Endothelial cell of umbilical vein (primary cell): ENCODE results near the gene SKA3. TPM values are rescaled to one million over a fixed set of nuclear protein-coding genes. Genes with fewer than 3 reads are reported as not detected.

ENCODE experiments used
- BruUV-seq: library from RNA; stranded (reverse); fragments of 400-500 nt; replicated peaks from 2 replicates; lab custom pipeline; 2021; lab: Mats Ljungman, UMichigan
- CTCF ChIA-PET: fragments of 300-600, 350-600 bp; sonication (Branson Sonifier 250); formaldehyde crosslinking; loops from one replicate; lab custom pipeline; 2021; ENCODE audit warnings: antibody characterized with exemption, inconsistent platforms; lab: Charles Lee
- POLR2A ChIA-PET: fragments of 300-600, 350-600 bp; sonication (Branson Sonifier 250); formaldehyde crosslinking; loops from one replicate; lab custom pipeline; 2021; ENCODE audit warnings: antibody characterized with exemption, inconsistent platforms; lab: Charles Lee
- DNase-seq: peaks from one replicate; pipeline ENCODE4 v3.0.0-alpha.2; 2011; ENCODE audit warnings: low read depth, low spot score
- FAIRE-seq: peaks from 2 replicates; lab custom pipeline; 2011; peaks lifted over from hg19 to GRCh38; lab: Jason Lieb, UNC
- H2AFZ ChIP-seq: 2 replicates; pipeline ENCODE4 v1.6.0; 2012; ENCODE audit warnings: low read depth, low read length, control low read depth, inconsistent platforms
- H3K27ac ChIP-seq: 2 replicates; pipeline ENCODE4 v1.5.1; 2011; ENCODE audit warnings: low read depth, mild to moderate bottlenecking, control low read depth, low read length, moderate library complexity; ENCODE audit not compliant: insufficient read depth
- H3K27me3 ChIP-seq, 2 experiments: 2 replicates each; pipeline versions ENCODE4 v1.6.0 to v1.6.1; 2011; ENCODE audit warnings: low read length in 2 of 2, mixed read lengths in 1 of 2; ENCODE audit not compliant: control insufficient read depth in 2 of 2, insufficient read depth in 2 of 2
- H3K36me3 ChIP-seq, 2 experiments: 2 replicates in 1 of 2; 3 replicates in 1 of 2; pipeline ENCODE4 v1.5.1; 2011; ENCODE audit warnings: low read length in 2 of 2, mild to moderate bottlenecking in 1 of 2, moderate library complexity in 1 of 2; ENCODE audit not compliant: control insufficient read depth in 2 of 2, insufficient read depth in 2 of 2; ENCODE audit errors: extremely low read depth in 1 of 2
- H3K4me1 ChIP-seq: 3 replicates; pipeline ENCODE4 v1.5.1; 2011; ENCODE audit warnings: mild to moderate bottlenecking, low read length; ENCODE audit not compliant: control insufficient read depth, insufficient read depth; ENCODE audit errors: extremely low read depth
- H3K4me2 ChIP-seq: 2 replicates; pipeline ENCODE4 v1.6.1; 2011; ENCODE audit warnings: low read length, control low read depth, mixed read lengths; ENCODE audit not compliant: insufficient read depth
- H3K4me3 ChIP-seq, 3 experiments: fragments of 200-600 bp in 1 of 3; sonication (generic), shearing (Covaris generic) in 1 of 3; replicated peaks in 1 of 3; 2 replicates each; pipeline ENCODE4 v1.5.1; 2011 to 2016; ENCODE audit warnings: control low read depth in 3 of 3, low read length in 3 of 3, mild to moderate bottlenecking in 2 of 3, inconsistent platforms in 1 of 3, low read depth in 1 of 3, moderate library complexity in 1 of 3; ENCODE audit not compliant: insufficient read depth in 1 of 3
- H3K79me2 ChIP-seq: 2 replicates; pipeline ENCODE4 v1.6.0; 2012; ENCODE audit warnings: low read length, inconsistent platforms; ENCODE audit not compliant: control insufficient read depth, insufficient read depth
- H3K9ac ChIP-seq: replicated peaks from 2 replicates; pipeline ENCODE3; 2011; ENCODE audit warnings: low read length, control low read depth; ENCODE audit not compliant: insufficient read depth; ENCODE audit errors: extremely low read depth
- H3K9me1 ChIP-seq: replicated peaks from 3 replicates; pipeline ENCODE4 v1.6.0; 2011; ENCODE audit warnings: mild to moderate bottlenecking, low read length; ENCODE audit not compliant: control insufficient read depth, insufficient read depth; ENCODE audit errors: extremely low read depth
- H3K9me3 ChIP-seq: replicated peaks from 2 replicates; pipeline ENCODE4 v1.5.1; 2012; ENCODE audit warnings: low read length, inconsistent platforms; ENCODE audit not compliant: control insufficient read depth, insufficient read depth
- H4K20me1 ChIP-seq: replicated peaks from 2 replicates; pipeline ENCODE3; 2011; ENCODE audit warnings: mild to moderate bottlenecking, low read length; ENCODE audit not compliant: control insufficient read depth, insufficient read depth; ENCODE audit errors: extremely low read depth
- EZH2 ChIP-seq: IDR thresholded peaks from 2 replicates; pipeline ENCODE4 v1.6.1; 2012; ENCODE audit warnings: borderline replicate concordance, low read depth, mild to moderate bottlenecking, moderate library complexity, low read length, inconsistent platforms; ENCODE audit not compliant: severe bottlenecking
- FOS ChIP-seq: IDR thresholded peaks from 2 replicates; pipeline ENCODE4 v1.6.1; 2011; ENCODE audit warnings: mild to moderate bottlenecking, low read length, moderate library complexity, borderline replicate concordance; ENCODE audit not compliant: insufficient read depth
- GATA2 ChIP-seq: IDR thresholded peaks from 2 replicates; pipeline ENCODE4 v1.7.0; 2011; ENCODE audit warnings: low read depth, mild to moderate bottlenecking, moderate library complexity, mixed read lengths, low read length; ENCODE audit not compliant: insufficient read length, insufficient read depth
- JUN ChIP-seq: IDR thresholded peaks from 2 replicates; pipeline ENCODE4 v1.6.1; 2011; ENCODE audit warnings: borderline replicate concordance, low read depth; ENCODE audit not compliant: insufficient read length, insufficient read depth
- MYC ChIP-seq: IDR thresholded peaks from one replicate; pipeline ENCODE4 v1.6.1; 2011; ENCODE audit warnings: mild to moderate bottlenecking, low read depth, low read length
- POLR2A ChIP-seq: IDR thresholded peaks from 2 replicates; pipeline ENCODE4 v1.6.1; 2012; ENCODE audit warnings: low read depth, mild to moderate bottlenecking, control low read depth, low read length
- POLR2AphosphoS5 ChIP-seq: IDR thresholded peaks from 2 replicates; pipeline ENCODE4 v1.6.1; 2012; ENCODE audit warnings: low read depth, mild to moderate bottlenecking, control low read depth, low read length, moderate library complexity; ENCODE audit not compliant: insufficient read depth
- dilution Hi-C: fragments of 300-500 bp; cut with MboI; formaldehyde crosslinking; loops from one replicate; pipeline ENCODE4 v1.15.0; 2019; ENCODE audit warnings: low sequenced_read_pairs; ENCODE audit not compliant: extremely low pct_ligation_motif_present
- intact Hi-C: fragments of 100-400 bp; cut with micrococcal nuclease; formaldehyde crosslinking; loops from one replicate; pipeline ENCODE4 v1.10.0; 2022
- polyA plus RNA-seq, 4 experiments: library from polyadenylated mRNA; depleted of rRNA in 3 of 4; stranded (reverse) in 3 of 4; unstranded in 1 of 4; fragments of >200 nt; gene quantifications; 2 replicates each; pipeline versions ENCODE4 v1.2.1 to v1.2.3, GENCODE V29; 2011 to 2012; ENCODE audit warnings: missing spikeins in 1 of 4
- total RNA-seq: library from RNA; stranded (reverse); gene quantifications from 2 replicates; pipeline ENCODE4 v1.2.3, GENCODE V29; 2021
- TF ChIP-seq, protein P1 (sequence below), 2 donors: IDR thresholded peaks; 1 replicate in 1 of 2; 2 replicates in 1 of 2; pipeline ENCODE4 v1.5.1; 2011; ENCODE audit warnings: low read length in 2 of 2, mild to moderate bottlenecking in 2 of 2, moderate library complexity in 2 of 2, control low read depth in 1 of 2, inconsistent platforms in 1 of 2, low read depth in 1 of 2; ENCODE audit not compliant: insufficient read depth in 1 of 2; ENCODE audit errors: extremely low read depth in 1 of 2
- TF ChIP-seq, protein P2 (sequence below): IDR thresholded peaks from 2 replicates; pipeline ENCODE4 v1.6.1; 2011; ENCODE audit not compliant: insufficient read depth, insufficient read length

Gene SKA3
- total and polyA plus RNA-seq, 2 donors (not counting 3 experiments of a cell fraction or from before 2014, with no cell fraction given), result 9.4 to 28.7 TPM

DNA sequence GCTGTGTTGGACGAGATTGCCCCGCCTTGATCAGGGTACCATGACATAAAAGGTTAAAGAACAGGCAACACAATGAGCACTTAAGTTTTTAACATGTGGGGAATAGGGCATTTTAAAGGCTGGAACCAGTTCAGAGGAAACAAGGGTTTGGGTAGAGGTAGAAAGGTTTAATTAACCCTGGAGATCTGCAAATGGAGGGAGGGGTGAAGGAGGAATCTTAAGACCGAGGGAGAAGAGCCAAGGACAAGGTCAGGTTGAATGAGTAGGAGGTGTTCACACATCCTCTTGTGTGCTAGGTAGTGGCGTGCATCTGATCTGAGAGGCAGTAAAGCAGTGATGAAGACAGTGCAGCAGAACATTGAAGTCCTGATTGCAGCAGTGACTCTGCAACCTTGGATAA lies 28.5 kb downstream of the SKA3 start:
- no peaks in the 10 kb centered on the region for H3K9me3 ChIP-seq
- no peak overlapping the region for H3K4me3 ChIP-seq
- intact Hi-C loops (no loop called here), dilution Hi-C loops (no loop called here)
- peaks cover 25% of the 10 kb centered on the region for H3K79me2 ChIP-seq
- no peak overlapping the region for H3K27ac ChIP-seq
- FAIRE-seq (no peak), DNase-seq (no peak)
- no peaks in the 10 kb centered on the region for H4K20me1 ChIP-seq
- BruUV-seq, result no TSS peak
- H3K4me2 ChIP-seq, result no peak overlapping the region
- no peaks in the 10 kb centered on the region for H3K4me1 ChIP-seq
- H3K9me1 ChIP-seq, result no peaks in the 10 kb centered on the region
- TF ChIP-seq POLR2AphosphoS5, result no peak
- no peak for TF ChIP-seq GATA2
- no peak for TF ChIP-seq MYC
- no peak for TF ChIP-seq EZH2
- TF ChIP-seq, protein P1, sequence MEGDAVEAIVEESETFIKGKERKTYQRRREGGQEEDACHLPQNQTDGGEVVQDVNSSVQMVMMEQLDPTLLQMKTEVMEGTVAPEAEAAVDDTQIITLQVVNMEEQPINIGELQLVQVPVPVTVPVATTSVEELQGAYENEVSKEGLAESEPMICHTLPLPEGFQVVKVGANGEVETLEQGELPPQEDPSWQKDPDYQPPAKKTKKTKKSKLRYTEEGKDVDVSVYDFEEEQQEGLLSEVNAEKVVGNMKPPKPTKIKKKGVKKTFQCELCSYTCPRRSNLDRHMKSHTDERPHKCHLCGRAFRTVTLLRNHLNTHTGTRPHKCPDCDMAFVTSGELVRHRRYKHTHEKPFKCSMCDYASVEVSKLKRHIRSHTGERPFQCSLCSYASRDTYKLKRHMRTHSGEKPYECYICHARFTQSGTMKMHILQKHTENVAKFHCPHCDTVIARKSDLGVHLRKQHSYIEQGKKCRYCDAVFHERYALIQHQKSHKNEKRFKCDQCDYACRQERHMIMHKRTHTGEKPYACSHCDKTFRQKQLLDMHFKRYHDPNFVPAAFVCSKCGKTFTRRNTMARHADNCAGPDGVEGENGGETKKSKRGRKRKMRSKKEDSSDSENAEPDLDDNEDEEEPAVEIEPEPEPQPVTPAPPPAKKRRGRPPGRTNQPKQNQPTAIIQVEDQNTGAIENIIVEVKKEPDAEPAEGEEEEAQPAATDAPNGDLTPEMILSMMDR (IDR thresholded peaks at IDR 0.05; ENCODE audit: extremely low read depth in 1 of 2, insufficient read depth in 1 of 2, low read depth in 1 of 2, low read length in 2 of 2), result no peak
- no peak for TF ChIP-seq FOS
- TF ChIP-seq, protein P2, sequence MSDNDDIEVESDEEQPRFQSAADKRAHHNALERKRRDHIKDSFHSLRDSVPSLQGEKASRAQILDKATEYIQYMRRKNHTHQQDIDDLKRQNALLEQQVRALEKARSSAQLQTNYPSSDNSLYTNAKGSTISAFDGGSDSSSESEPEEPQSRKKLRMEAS, result no peak
- TF ChIP-seq JUN, result no peak
- no peak for TF ChIP-seq POLR2A
- ChIA-PET CTCF (no interaction called here), POLR2A (no interaction called here)
- H3K36me3 ChIP-seq, result peaks cover 11 to 20% of the 10 kb centered on the region in 2 experiments
- H3K27me3 ChIP-seq, result no peaks in the 10 kb centered on the region
- H2AFZ ChIP-seq, result no peak overlapping the region
- no peak overlapping the region for H3K9ac ChIP-seq
